Transverse colon (tissue), 4 donors: ENCODE data around the gene ECHS1.

ENCODE experiments used
- EP300 ChIP-seq: sonication (generic); formaldehyde crosslinking; IDR thresholded peaks from one replicate; pipeline ENCODE4 v1.6.1; 2017; ENCODE audit warnings: antibody characterized with exemption, low read depth
- POLR2A ChIP-seq: fragments of 450-650 bp; IDR thresholded peaks from one replicate; pipeline ENCODE4 v1.6.1; 2016; ENCODE audit warnings: antibody characterized with exemption, mild to moderate bottlenecking, moderate library complexity
- POLR2AphosphoS5 ChIP-seq, 3 donors: sonication (generic); formaldehyde crosslinking; IDR thresholded peaks; one replicate each; pipeline ENCODE4 v1.6.1; 2016; ENCODE audit warnings: antibody characterized with exemption in 3 of 3
- TF ChIP-seq, protein P1 (sequence below), 5 experiments: fragments of 200-600 bp in 3 of 5; fragments of 450-650 bp in 2 of 5; sonication (generic) in 3 of 5; IDR thresholded peaks; 1 replicate in 2 of 5; 2 replicates in 3 of 5; pipeline ENCODE4 v1.5.1; 2016 to 2017; ENCODE audit warnings: antibody characterized with exemption in 5 of 5, inconsistent platforms in 3 of 5, mild to moderate bottlenecking in 2 of 5, moderate library complexity in 1 of 5

- TF ChIP-seq, protein P1, sequence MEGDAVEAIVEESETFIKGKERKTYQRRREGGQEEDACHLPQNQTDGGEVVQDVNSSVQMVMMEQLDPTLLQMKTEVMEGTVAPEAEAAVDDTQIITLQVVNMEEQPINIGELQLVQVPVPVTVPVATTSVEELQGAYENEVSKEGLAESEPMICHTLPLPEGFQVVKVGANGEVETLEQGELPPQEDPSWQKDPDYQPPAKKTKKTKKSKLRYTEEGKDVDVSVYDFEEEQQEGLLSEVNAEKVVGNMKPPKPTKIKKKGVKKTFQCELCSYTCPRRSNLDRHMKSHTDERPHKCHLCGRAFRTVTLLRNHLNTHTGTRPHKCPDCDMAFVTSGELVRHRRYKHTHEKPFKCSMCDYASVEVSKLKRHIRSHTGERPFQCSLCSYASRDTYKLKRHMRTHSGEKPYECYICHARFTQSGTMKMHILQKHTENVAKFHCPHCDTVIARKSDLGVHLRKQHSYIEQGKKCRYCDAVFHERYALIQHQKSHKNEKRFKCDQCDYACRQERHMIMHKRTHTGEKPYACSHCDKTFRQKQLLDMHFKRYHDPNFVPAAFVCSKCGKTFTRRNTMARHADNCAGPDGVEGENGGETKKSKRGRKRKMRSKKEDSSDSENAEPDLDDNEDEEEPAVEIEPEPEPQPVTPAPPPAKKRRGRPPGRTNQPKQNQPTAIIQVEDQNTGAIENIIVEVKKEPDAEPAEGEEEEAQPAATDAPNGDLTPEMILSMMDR (IDR thresholded peaks at IDR 0.05): no peak
- TF ChIP-seq EP300 (no peak), POLR2AphosphoS5 (IDR thresholded peaks at IDR 0.05) (no peak), POLR2A (no peak)
Observed at GRCh38 chr10:133420579-133420978, 47.4 kb upstream of the ECHS1 start.
